OCI-LY1 (cell line): Measurements from ENCODE around the gene DDX21.

Experiments
- CTCF ChIP-seq: fragments of 200-600 bp; sonication (generic), shearing (Covaris generic); IDR thresholded peaks from 2 replicates; pipeline ENCODE4 v1.5.1; 2017; ENCODE audit warnings: mild to moderate bottlenecking, antibody characterized with exemption, low read length, moderate library complexity, mixed read lengths
- EZH2 ChIP-seq: fragments of 200-600 bp; sonication (generic), shearing (Covaris generic); IDR thresholded peaks from 2 replicates; pipeline ENCODE4 v1.8.0; 2017; ENCODE audit warnings: borderline replicate concordance, mixed run types, mild to moderate bottlenecking, antibody characterized with exemption, low read length, moderate library complexity, mixed read lengths

- TF ChIP-seq CTCF (no peak), EZH2 (no peak)
These were observed 1.7 kb downstream of the DDX21 start for GRCh38 chr10:68957654-68958053.
